GM21576 (cell line): ENCODE data around the gene MMP7.

ENCODE experiments used
- ATAC-seq: cut with Tn5 transposase; IDR thresholded peaks from one replicate; pipeline ENCODE4 v1.9.1; 2021; ENCODE audit warnings: mild to moderate bottlenecking, moderate library complexity; ENCODE audit not compliant: unreplicated experiment

The MMP7 gene

GRCh38 chr11:102495161-102496042 is 35.1 kb downstream of the MMP7 start:
- ATAC-seq: peak; percentile 84

GRCh38 chr11:102494216-102494615 is 36.3 kb downstream of the MMP7 start:
- no peak for ATAC-seq

DNA sequence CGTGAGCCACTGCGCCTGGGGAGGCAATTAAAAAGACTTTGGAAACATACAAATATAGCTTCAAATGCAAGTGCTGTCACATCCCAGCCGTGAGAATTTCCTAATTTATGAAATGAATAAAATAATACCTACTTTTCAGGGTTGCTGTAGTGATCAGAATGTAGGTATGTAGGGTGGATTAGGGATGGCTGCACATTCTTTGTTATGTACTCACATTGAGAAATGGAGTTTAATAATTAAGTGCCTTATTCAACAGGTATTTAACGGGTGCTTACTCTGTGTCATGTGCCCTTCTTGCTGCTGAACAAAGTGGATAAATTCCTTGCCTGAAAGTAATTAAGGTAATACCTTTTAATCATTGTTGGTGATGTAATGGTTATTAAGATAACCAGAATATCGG is 37.0 kb downstream of the MMP7 start:
- no peak for ATAC-seq

- ATAC-seq: no peak
These were observed 38.6 kb downstream of the MMP7 start for GRCh38 chr11:102491969-102492368.

- no peak for ATAC-seq
These were observed 41.1 kb downstream of the MMP7 start for GRCh38 chr11:102489186-102490145.

GRCh38 chr11:102488208-102488607 is 42.3 kb downstream of the MMP7 start:
- ATAC-seq: peak; percentile 85

GRCh38 chr11:102487214-102487613 is 43.3 kb downstream of the MMP7 start:
- no peak for ATAC-seq

DNA sequence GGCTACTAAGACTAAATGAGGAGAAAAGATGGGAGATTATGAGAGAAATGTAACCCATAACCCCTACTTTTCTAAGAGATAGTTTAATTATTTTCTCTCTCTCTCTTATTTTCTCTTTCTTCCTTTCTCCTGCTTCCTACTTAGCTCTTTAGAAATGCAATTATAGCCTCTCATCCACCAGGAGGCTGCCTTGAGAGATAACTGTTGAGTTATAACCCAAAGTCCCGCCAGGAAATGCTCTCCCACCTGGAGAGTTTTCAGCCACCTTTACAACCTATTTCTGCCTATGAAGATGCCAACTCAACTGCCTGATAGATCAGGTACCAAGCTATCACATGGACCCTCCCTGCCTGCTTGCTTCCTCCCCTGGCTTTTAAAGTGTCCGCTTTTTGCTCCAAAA is 44.0 kb downstream of the MMP7 start:
- no peak for ATAC-seq

- ATAC-seq: no peak
These were observed 45.3 kb downstream of the MMP7 start for GRCh38 chr11:102485095-102485722.

DNA sequence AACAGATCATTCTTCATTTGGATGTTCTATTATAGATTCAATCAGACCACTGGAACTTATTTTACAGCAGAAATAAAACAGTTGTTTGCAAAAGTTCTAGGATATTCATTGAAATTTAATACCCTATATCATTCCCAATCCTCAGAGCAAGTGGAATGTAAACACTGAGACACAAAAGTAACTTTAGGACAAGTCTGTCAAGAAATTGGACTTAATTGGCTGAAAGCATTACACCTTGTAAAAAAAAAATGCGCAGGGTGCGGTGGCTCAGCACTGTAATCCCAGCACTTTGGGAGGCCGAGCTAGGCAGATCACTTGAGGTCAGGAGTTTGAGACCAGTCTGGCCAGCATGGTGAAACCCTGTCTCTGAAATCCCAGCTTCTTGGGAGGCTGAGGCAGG is 48.1 kb downstream of the MMP7 start:
- ATAC-seq: no peak

GRCh38 chr11:102479733-102480132 is 50.8 kb downstream of the MMP7 start:
- ATAC-seq: no peak

GRCh38 chr11:102478673-102479299 is 51.8 kb downstream of the MMP7 start:
- no peak for ATAC-seq

- ATAC-seq: no peak
These were observed 53.7 kb downstream of the MMP7 start for GRCh38 chr11:102476812-102477211.

- ATAC-seq: no peak
These were observed 54.5 kb downstream of the MMP7 start for GRCh38 chr11:102476069-102476468.

- no peak for ATAC-seq
These were observed 57.0 kb downstream of the MMP7 start for GRCh38 chr11:102473543-102473942.

GRCh38 chr11:102472127-102472526 is 58.4 kb downstream of the MMP7 start:
- ATAC-seq: no peak

DNA sequence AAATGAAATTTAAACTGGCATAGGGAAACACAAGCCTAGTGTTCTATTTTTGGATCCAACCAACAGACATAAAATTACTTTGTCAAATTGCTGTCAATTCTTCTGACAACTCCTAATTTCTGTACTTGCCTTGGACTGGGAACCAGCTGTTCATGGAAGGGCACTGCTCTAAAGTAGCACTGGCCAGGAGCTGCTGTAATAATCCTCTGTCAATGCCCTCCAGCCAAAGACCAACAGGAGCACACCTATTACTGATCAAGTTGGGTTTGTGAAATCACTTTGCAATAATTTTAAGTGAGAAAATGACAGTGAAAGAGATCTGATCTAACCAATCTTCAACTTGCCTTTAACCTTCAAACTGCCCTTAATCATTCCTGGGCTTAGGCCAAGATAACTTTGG is 59.1 kb downstream of the MMP7 start:
- ATAC-seq: no peak
